ENCODE measurements around the gene C1QTNF8. TPM values are rescaled to one million over a fixed set of nuclear protein-coding genes. Genes with fewer than 3 reads are reported as not detected.

Gene C1QTNF8
- total and polyA plus RNA-seq, 4 donors = not detected

- Histone ChIP-seq H3K27me3 (ENCODE audit: control insufficient read depth in 4 of 4, insufficient read depth in 4 of 4, low read length in 3 of 4) (peaks cover 0 to 10% (median 4%) of the 10 kb centered on the region in 4 donors), H3K27ac (ENCODE audit: low read depth in 1 of 2, low read length in 2 of 2) (no peak overlapping the region), H3K4me1 (ENCODE audit: control insufficient read depth in 4 of 4, insufficient read depth in 4 of 4, low read length in 3 of 4) (no peaks in the 10 kb centered on the region), H3K9me3 (ENCODE audit: control insufficient read depth in 4 of 4, low read length in 3 of 4) (no peaks in the 10 kb centered on the region), H3K9ac (ENCODE audit: low read depth in 1 of 2, low read length in 2 of 2) (no peak overlapping the region), H3K4me3 (ENCODE audit: low read depth in 1 of 3, low read length in 3 of 3) (no peak overlapping the region), H3K36me3 (ENCODE audit: control insufficient read depth in 4 of 4, insufficient read depth in 3 of 4, low read depth in 1 of 4, low read length in 3 of 4) (no peaks in the 10 kb centered on the region)
- 74% methylated on average over 20 of the region's 20 CpGs for WGBS
- no peak for TF ChIP-seq RXRA (IDR thresholded peaks at IDR 0.05)
- TF ChIP-seq TAF1 (conservative IDR thresholded peaks at IDR 0.05) = no peak
- TF ChIP-seq SP1 (IDR thresholded peaks at IDR 0.05) = no peak
- TF ChIP-seq JUND (IDR thresholded peaks at IDR 0.05) = no peak
- TF ChIP-seq FOXA1 (IDR thresholded peaks at IDR 0.05) = no peak
- no peak for TF ChIP-seq CTCF (IDR thresholded peaks at IDR 0.05; ENCODE audit: low read depth, low read length, missing input control)
- TF ChIP-seq FOXA2 (IDR thresholded peaks at IDR 0.05) = no peak
- no peak for TF ChIP-seq RAD21 (IDR thresholded peaks at IDR 0.05)
- TF ChIP-seq ZBTB33 (IDR thresholded peaks at IDR 0.05) = no peak
- no peak for TF ChIP-seq REST (IDR thresholded peaks at IDR 0.05)
- no peak for TF ChIP-seq HNF4G (IDR thresholded peaks at IDR 0.05)
- no peak for TF ChIP-seq NR2F2 (IDR thresholded peaks at IDR 0.05)
- no peak for TF ChIP-seq EGR1 (IDR thresholded peaks at IDR 0.05; ENCODE audit: low read depth in 2 of 2)
- TF ChIP-seq ATF3 (IDR thresholded peaks at IDR 0.05) = no peak
- no peak for TF ChIP-seq YY1 (IDR thresholded peaks at IDR 0.05)
- no peak for TF ChIP-seq GABPA (IDR thresholded peaks at IDR 0.05 in 1 of 2, conservative IDR thresholded peaks at IDR 0.05 in 1 of 2)
- TF ChIP-seq HNF4A (conservative IDR thresholded peaks at IDR 0.05) = no peak
- TF ChIP-seq MAX (IDR thresholded peaks at IDR 0.05) = no peak
- no peak for DNase-seq (ENCODE audit: low spot score)
Observed at GRCh38 chr16:1062895-1063294, 33.1 kb downstream of the C1QTNF8 start.

All from liver (tissue), 9 donors.